Fibroblast of lung (primary cell): ENCODE results near the gene BCKDK.

ENCODE experiments used
- EZH2 ChIP-seq: IDR thresholded peaks from 2 replicates; pipeline ENCODE4 v1.5.1; 2012; ENCODE audit warnings: low read length, control low read depth, mild to moderate bottlenecking; ENCODE audit errors: missing control alignments
- TF ChIP-seq, protein P1 (sequence below), 2 donors: IDR thresholded peaks in 1 of 2; conservative IDR thresholded peaks in 1 of 2; 1 replicate in 1 of 2; 2 replicates in 1 of 2; pipeline ENCODE4 v1.5.1; 2011 to 2012; ENCODE audit warnings: low read length in 2 of 2, control low read depth in 1 of 2, inconsistent platforms in 1 of 2, low read depth in 1 of 2, mild to moderate bottlenecking in 1 of 2

DNA sequence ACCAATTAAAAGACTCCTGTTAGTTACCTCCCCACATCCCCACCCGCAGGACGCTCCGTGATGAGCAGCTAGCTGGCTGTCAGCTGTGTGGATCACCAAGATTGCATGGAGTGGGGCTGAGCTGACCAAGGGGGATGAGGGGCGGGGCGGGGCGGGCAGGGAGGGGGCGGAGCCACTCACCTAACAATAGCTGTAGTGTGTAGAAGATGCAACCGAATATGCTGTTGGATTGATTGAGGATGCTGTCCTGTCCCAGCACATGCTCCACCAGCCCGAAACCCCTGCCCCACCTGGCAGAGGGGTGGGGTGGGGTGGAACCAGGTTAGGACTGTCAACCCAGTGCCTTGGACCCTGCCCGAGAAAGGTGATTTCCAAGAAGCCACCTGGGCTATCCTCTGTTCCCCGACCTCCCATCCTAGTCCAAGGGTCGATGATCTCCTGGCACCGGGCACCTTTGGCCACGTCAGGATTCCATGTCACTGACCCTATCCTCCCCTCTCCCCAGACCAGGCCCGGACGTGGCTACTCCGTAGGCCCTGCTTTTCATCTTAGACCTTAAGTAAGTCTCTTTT is 15.0 kb upstream of the BCKDK start:
- TF ChIP-seq, protein P1, sequence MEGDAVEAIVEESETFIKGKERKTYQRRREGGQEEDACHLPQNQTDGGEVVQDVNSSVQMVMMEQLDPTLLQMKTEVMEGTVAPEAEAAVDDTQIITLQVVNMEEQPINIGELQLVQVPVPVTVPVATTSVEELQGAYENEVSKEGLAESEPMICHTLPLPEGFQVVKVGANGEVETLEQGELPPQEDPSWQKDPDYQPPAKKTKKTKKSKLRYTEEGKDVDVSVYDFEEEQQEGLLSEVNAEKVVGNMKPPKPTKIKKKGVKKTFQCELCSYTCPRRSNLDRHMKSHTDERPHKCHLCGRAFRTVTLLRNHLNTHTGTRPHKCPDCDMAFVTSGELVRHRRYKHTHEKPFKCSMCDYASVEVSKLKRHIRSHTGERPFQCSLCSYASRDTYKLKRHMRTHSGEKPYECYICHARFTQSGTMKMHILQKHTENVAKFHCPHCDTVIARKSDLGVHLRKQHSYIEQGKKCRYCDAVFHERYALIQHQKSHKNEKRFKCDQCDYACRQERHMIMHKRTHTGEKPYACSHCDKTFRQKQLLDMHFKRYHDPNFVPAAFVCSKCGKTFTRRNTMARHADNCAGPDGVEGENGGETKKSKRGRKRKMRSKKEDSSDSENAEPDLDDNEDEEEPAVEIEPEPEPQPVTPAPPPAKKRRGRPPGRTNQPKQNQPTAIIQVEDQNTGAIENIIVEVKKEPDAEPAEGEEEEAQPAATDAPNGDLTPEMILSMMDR (conservative IDR thresholded peaks at IDR 0.05 in 1 of 2, IDR thresholded peaks at IDR 0.05 in 1 of 2; ENCODE audit: low read depth in 1 of 2, low read length in 2 of 2), result no peak
- no peak for TF ChIP-seq EZH2
